HEK293T (cell line): ENCODE measurements around the gene ASB5.

Experiments used
- ARNT ChIP-seq: fragments of 450-650 bp; IDR thresholded peaks from 2 replicates; pipeline ENCODE4 v1.6.1; 2017; ENCODE audit warnings: mild to moderate bottlenecking
- BHLHE40 ChIP-seq: fragments of 450-650 bp; IDR thresholded peaks from 2 replicates; pipeline ENCODE4 v1.6.1; 2016; ENCODE audit warnings: mild to moderate bottlenecking, moderate library complexity, borderline replicate concordance
- CTBP1 ChIP-seq: fragments of 450-650 bp; IDR thresholded peaks from 2 replicates; pipeline ENCODE4 v1.6.1; 2016; ENCODE audit warnings: borderline replicate concordance
- ELF4 ChIP-seq: fragments of 450-650 bp; IDR thresholded peaks from 2 replicates; pipeline ENCODE4 v1.6.1; 2017; ENCODE audit warnings: antibody characterized with exemption
- FOXA1 ChIP-seq: fragments of 450-650 bp; IDR thresholded peaks from 2 replicates; pipeline ENCODE4 v1.6.1; 2016; ENCODE audit warnings: mild to moderate bottlenecking
- FOXK2 ChIP-seq: fragments of 450-650 bp; IDR thresholded peaks from 2 replicates; pipeline ENCODE4 v1.6.1; 2016; ENCODE audit warnings: mild to moderate bottlenecking
- FOXM1 ChIP-seq: fragments of 450-650 bp; IDR thresholded peaks from 2 replicates; pipeline ENCODE4 v1.6.1; 2017; ENCODE audit warnings: mild to moderate bottlenecking, borderline replicate concordance
- HDGF ChIP-seq: fragments of 450-650 bp; IDR thresholded peaks from 2 replicates; pipeline ENCODE4 v1.6.1; 2017; ENCODE audit warnings: antibody characterized with exemption, borderline replicate concordance
- NFRKB ChIP-seq: fragments of 450-650 bp; IDR thresholded peaks from 2 replicates; pipeline ENCODE4 v1.6.1; 2016; ENCODE audit warnings: mild to moderate bottlenecking, moderate library complexity
- SP1 ChIP-seq: fragments of 450-650 bp; IDR thresholded peaks from 2 replicates; pipeline ENCODE4 v1.6.1; 2017
- SUZ12 ChIP-seq: fragments of 450-650 bp; IDR thresholded peaks from 2 replicates; pipeline ENCODE4 v1.6.1; 2016; ENCODE audit warnings: mild to moderate bottlenecking
- TARDBP ChIP-seq: fragments of 450-650 bp; IDR thresholded peaks from 2 replicates; pipeline ENCODE4 v1.6.1; 2016
- ZNF384 ChIP-seq: fragments of 450-650 bp; IDR thresholded peaks from 2 replicates; pipeline ENCODE4 v1.6.1; 2016
- TF ChIP-seq, protein P1 (sequence below): fragments of 450-650 bp; IDR thresholded peaks from 2 replicates; pipeline ENCODE4 v1.6.1; 2016

DNA sequence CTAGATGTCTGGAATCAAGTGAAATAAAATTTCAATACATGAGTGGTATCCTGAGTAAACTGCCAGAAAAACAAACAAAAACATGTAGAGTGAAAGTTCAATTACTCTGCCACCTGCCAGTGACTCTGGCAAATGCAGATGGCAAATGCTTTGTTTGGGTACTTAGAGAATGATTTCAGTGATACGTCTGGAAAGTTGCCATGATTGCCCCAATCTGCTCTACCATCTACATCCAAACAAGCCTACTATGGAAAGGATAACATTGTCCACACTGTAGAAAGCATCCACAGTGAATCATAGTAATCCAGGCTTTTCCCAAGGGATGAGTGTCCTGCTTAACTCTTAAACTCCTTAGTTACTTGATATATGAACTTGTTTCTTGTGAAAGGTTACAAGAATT is 77.0 kb downstream of the ASB5 start:
- no peak for TF ChIP-seq CTBP1
- TF ChIP-seq FOXM1, result no peak
- no peak for TF ChIP-seq FOXK2
- TF ChIP-seq BHLHE40, result no peak
- no peak for TF ChIP-seq TARDBP
- TF ChIP-seq NFRKB, result no peak
- no peak for TF ChIP-seq ARNT
- TF ChIP-seq, protein P1, sequence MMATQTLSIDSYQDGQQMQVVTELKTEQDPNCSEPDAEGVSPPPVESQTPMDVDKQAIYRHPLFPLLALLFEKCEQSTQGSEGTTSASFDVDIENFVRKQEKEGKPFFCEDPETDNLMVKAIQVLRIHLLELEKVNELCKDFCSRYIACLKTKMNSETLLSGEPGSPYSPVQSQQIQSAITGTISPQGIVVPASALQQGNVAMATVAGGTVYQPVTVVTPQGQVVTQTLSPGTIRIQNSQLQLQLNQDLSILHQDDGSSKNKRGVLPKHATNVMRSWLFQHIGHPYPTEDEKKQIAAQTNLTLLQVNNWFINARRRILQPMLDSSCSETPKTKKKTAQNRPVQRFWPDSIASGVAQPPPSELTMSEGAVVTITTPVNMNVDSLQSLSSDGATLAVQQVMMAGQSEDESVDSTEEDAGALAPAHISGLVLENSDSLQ, result no peak
- TF ChIP-seq SP1, result no peak
- TF ChIP-seq SUZ12, result no peak
- no peak for TF ChIP-seq FOXA1
- no peak for TF ChIP-seq ELF4
- TF ChIP-seq ZNF384, result no peak
- no peak for TF ChIP-seq HDGF
